GM23338 (cell line): ENCODE data around the gene WDR87. TPM values are rescaled to one million over a fixed set of nuclear protein-coding genes. Genes with fewer than 3 reads are reported as not detected.
A peak's percentile ranks its signal among the peaks of the same experiment; 100 is the strongest.

Source experiments
- ATAC-seq: fragments of 200-7000 bp; cut with Tn5 transposase; 3 replicates; pipeline ENCODE4 v1.9.1; 2020
- DNase-seq: peaks from one replicate; pipeline ENCODE4 v3.0.0-alpha.2; 2015; ENCODE audit warnings: low spot score
- H2AFZ ChIP-seq: fragments of 200-600 bp; sonication (generic); 2 replicates; pipeline ENCODE4 v1.8.0; 2016; ENCODE audit warnings: antibody characterized with exemption, mild to moderate bottlenecking, moderate library complexity
- H3F3A ChIP-seq: fragments of 200-600 bp; sonication (generic); replicated peaks from 2 replicates; pipeline ENCODE4 v1.8.0; 2017; ENCODE audit warnings: antibody characterized with exemption, mixed run types, low read depth
- H3K27ac ChIP-seq: fragments of 200-600 bp; sonication (generic); 2 replicates; pipeline ENCODE4 v1.6.1; 2016; ENCODE audit warnings: low read depth
- H3K27me3 ChIP-seq: fragments of 200-600 bp; sonication (generic); 2 replicates; pipeline ENCODE4 v1.8.0; 2016; ENCODE audit warnings: mild to moderate bottlenecking, mixed run types, moderate library complexity; ENCODE audit not compliant: insufficient read depth
- H3K36me3 ChIP-seq: fragments of 200-600 bp; sonication (generic); 2 replicates; pipeline ENCODE4 v1.8.0; 2016; ENCODE audit warnings: mild to moderate bottlenecking; ENCODE audit not compliant: insufficient read depth
- H3K4me1 ChIP-seq: fragments of 200-600 bp; sonication (generic); 2 replicates; pipeline ENCODE4 v1.8.0; 2016; ENCODE audit warnings: mild to moderate bottlenecking, moderate library complexity; ENCODE audit not compliant: insufficient read depth
- H3K4me2 ChIP-seq: fragments of 200-600 bp; sonication (generic); 2 replicates; pipeline ENCODE4 v1.7.1; 2017; ENCODE audit warnings: mixed run types
- H3K4me3 ChIP-seq: fragments of 200-600 bp; sonication (generic); 2 replicates; pipeline ENCODE4 v1.6.1; 2016; ENCODE audit warnings: mixed run types
- H3K79me2 ChIP-seq: fragments of 200-600 bp; sonication (generic); replicated peaks from 2 replicates; pipeline ENCODE4 v1.8.0; 2017; ENCODE audit warnings: mild to moderate bottlenecking; ENCODE audit not compliant: insufficient read depth
- H3K9me2 ChIP-seq: fragments of 200-600 bp; sonication (generic); 2 replicates; pipeline ENCODE4 v1.8.0; 2017; ENCODE audit not compliant: insufficient read depth
- H4K20me1 ChIP-seq: fragments of 200-600 bp; sonication (generic); replicated peaks from 2 replicates; pipeline ENCODE4 v1.8.0; 2017; ENCODE audit warnings: mild to moderate bottlenecking; ENCODE audit not compliant: insufficient read depth
- H3K27ac Mint-ChIP-seq: 2 replicates; pipeline ENCODE4 v1.8.0; 2020; ENCODE audit warnings: inconsistent platforms, mild to moderate bottlenecking, moderate library complexity, mixed read lengths
- H3K27me3 Mint-ChIP-seq: 3 replicates; pipeline ENCODE4 v1.8.0; 2022; ENCODE audit warnings: low read depth, mild to moderate bottlenecking, moderate library complexity, mixed read lengths, inconsistent platforms; ENCODE audit not compliant: insufficient read depth, poor library complexity
- H3K36me3 Mint-ChIP-seq: 3 replicates; pipeline ENCODE4 v1.8.0; 2021; ENCODE audit warnings: low read depth, mild to moderate bottlenecking, inconsistent platforms, moderate library complexity, mixed read lengths
- H3K4me1 Mint-ChIP-seq: 3 replicates; pipeline ENCODE4 v1.8.0; 2020; ENCODE audit warnings: mild to moderate bottlenecking, inconsistent platforms, mixed read lengths
- H3K4me3 Mint-ChIP-seq: 3 replicates; pipeline ENCODE4 v1.8.0; 2021; ENCODE audit warnings: moderate library complexity, mild to moderate bottlenecking, inconsistent platforms, mixed read lengths
- H3K9me3 Mint-ChIP-seq: 3 replicates; pipeline ENCODE4 v1.8.0; 2020; ENCODE audit warnings: moderate library complexity, mild to moderate bottlenecking, inconsistent platforms, mixed read lengths
- CREB1 ChIP-seq: fragments of 250-450 bp; sonication (Bioruptor Pico); IDR thresholded peaks from 2 replicates; pipeline ENCODE4 v1.5.0; 2020; ENCODE audit warnings: low read depth, mild to moderate bottlenecking, moderate library complexity
- ETS1 ChIP-seq: IDR thresholded peaks from 2 replicates; pipeline ENCODE4 v1.6.1; 2016; ENCODE audit warnings: antibody characterized with exemption
- EZH2phosphoT487 ChIP-seq: fragments of 200-600 bp; sonication (generic); IDR thresholded peaks from one replicate; pipeline ENCODE4 v1.8.1; 2018; ENCODE audit warnings: antibody characterized with exemption; ENCODE audit not compliant: unreplicated experiment
- JUNB ChIP-seq: IDR thresholded peaks from one replicate; pipeline ENCODE4 v1.6.1; 2016; ENCODE audit warnings: antibody characterized with exemption; ENCODE audit not compliant: unreplicated experiment
- REST ChIP-seq: IDR thresholded peaks from one replicate; pipeline ENCODE4 v1.6.1; 2018; ENCODE audit warnings: antibody characterized with exemption; ENCODE audit not compliant: unreplicated experiment
- ZNF331 ChIP-seq: fragments of 250-450 bp; sonication (Bioruptor Pico); IDR thresholded peaks from 2 replicates; pipeline ENCODE4 v1.5.0; 2020; ENCODE audit warnings: low read depth, mild to moderate bottlenecking, moderate library complexity
- polyA plus RNA-seq: library from polyadenylated mRNA; unstranded; fragments of >200 nt; fragmentation: Nextera tagmentation; extraction: Ambion mirVana; gene quantifications from 2 replicates; pipeline ENCODE4 v1.2.1, GENCODE V29; 2016
- total RNA-seq: library from RNA; depleted of rRNA; stranded (reverse); fragments of >200 nt; shearing (Covaris generic); gene quantifications from 2 replicates; pipeline ENCODE4 v1.2.3, GENCODE V29; 2014

Gene WDR87
- total and polyA plus RNA-seq, 2 experiments from 2014 or later = 0.02 TPM; not detected in 1

GRCh38 chr19:37914908-37915307 is 8.5 kb upstream of the WDR87 start:
- H3K9me3 Mint-ChIP-seq = no peaks in the 10 kb centered on the region
- no peak overlapping the region for H3K4me3 ChIP-seq
- H3K27ac ChIP-seq = peak overlapping the region; percentile 32; the same call in 1 of the 2 replicates
- TF ChIP-seq EZH2phosphoT487 (no peak), REST (no peak), JUNB (no peak), ETS1 (no peak), ZNF331 (no peak)
- H3K4me3 Mint-ChIP-seq = peak overlapping the region; percentile 4; the same call in 1 of the 3 replicates
- peak overlapping the region; percentile 19; the same call in 1 of the 2 replicates for H3K27ac Mint-ChIP-seq
- H3K4me1 ChIP-seq = peaks cover 25% of the 10 kb centered on the region
- H3K27me3 Mint-ChIP-seq = peaks cover 6% of the 10 kb centered on the region
- peaks cover 27% of the 10 kb centered on the region for H3K4me1 Mint-ChIP-seq
- H3K4me2 ChIP-seq = 0 out of 2 replicates have a peak overlapping the region, but pooled peaks have one; percentile 58
- peaks cover 9% of the 10 kb centered on the region for H4K20me1 ChIP-seq
- no peaks in the 10 kb centered on the region for H3K27me3 ChIP-seq
- H3K9me2 ChIP-seq = no peaks in the 10 kb centered on the region
- DNase-seq (no peak), ATAC-seq (no peak)
- 0 out of 2 replicates have a peak, but pooled peaks cover 3% of the 10 kb centered on the region for H3F3A ChIP-seq
- H2AFZ ChIP-seq = no peak overlapping the region
- H3K79me2 ChIP-seq = peaks cover 98% of the 10 kb centered on the region
- peaks cover 14% of the 10 kb centered on the region; the same call in 2 of the 3 replicates for H3K36me3 Mint-ChIP-seq
- no peaks in the 10 kb centered on the region for H3K36me3 ChIP-seq

GRCh38 chr19:37909661-37910199 is 3.3 kb upstream of the WDR87 start:
- peaks cover 40% of the 10 kb centered on the region for H3K4me1 ChIP-seq

More at GRCh38 chr19:37909661-37910199, 3.3 kb upstream of the WDR87 start:
- DNase-seq (no peak), ATAC-seq (no peak)
- Histone ChIP-seq H2AFZ (no peak overlapping the region), H3K36me3 (no peaks in the 10 kb centered on the region), H3K27ac (peak overlapping the region; percentile 39; the same call in 1 of the 2 replicates), H3K9me2 (no peaks in the 10 kb centered on the region), H3K4me2 (peak overlapping the region; percentile 67; the same call in 1 of the 2 replicates), H4K20me1 (no peaks in the 10 kb centered on the region; the same call in none of the 2 replicates), H3K4me3 (0 out of 2 replicates have a peak overlapping the region, but pooled peaks have one; percentile 16), H3F3A (peaks cover 13% of the 10 kb centered on the region; the same call in 1 of the 2 replicates), H3K27me3 (no peaks in the 10 kb centered on the region), H3K79me2 (peaks cover 72% of the 10 kb centered on the region)
- H3K27me3 Mint-ChIP-seq = peaks cover 2% of the 10 kb centered on the region
- H3K9me3 Mint-ChIP-seq = no peaks in the 10 kb centered on the region
- H3K4me1 Mint-ChIP-seq = peaks cover 48% of the 10 kb centered on the region
- no peak for TF ChIP-seq ETS1
- no peak for TF ChIP-seq CREB1 (CRISPR knock-in tag)
- H3K27ac Mint-ChIP-seq = no peak overlapping the region
- H3K36me3 Mint-ChIP-seq = peaks cover 3% of the 10 kb centered on the region; the same call in 1 of the 3 replicates
- no peak overlapping the region for H3K4me3 Mint-ChIP-seq
